ENCODE data around the gene SH3BP4. TPM values are rescaled to one million over a fixed set of nuclear protein-coding genes. Genes with fewer than 3 reads are reported as not detected.

Gene SH3BP4
- total and polyA plus RNA-seq, 2 donors (not counting 1 experiment from before 2014, with no cell fraction given): 1.00 to 1.3 TPM

GRCh38 chr2:234982096-234982834 lies 30.4 kb downstream of the SH3BP4 start:
- Histone ChIP-seq H3K4me2 (replicated peaks; ENCODE audit: low read depth, low read length, poor library complexity, severe bottlenecking) (no peak overlapping the region), H2AFZ (ENCODE audit: insufficient read depth, low read depth, low read length, poor library complexity, severe bottlenecking) (no peak overlapping the region), H3K9ac (ENCODE audit: low read length) (no peak overlapping the region), H3K36me3 (replicated peaks in 1 of 2; ENCODE audit: control extremely low read depth in 1 of 2, control insufficient read depth in 1 of 2, extremely low read depth in 1 of 2, insufficient read depth in 2 of 2, low read length in 1 of 2) (no peaks in the 10 kb centered on the region), H3K9me3 (ENCODE audit: control extremely low read depth in 1 of 3, control insufficient read depth in 2 of 3, insufficient read depth in 1 of 3, low read length in 2 of 3) (peaks cover 0 to 6% (median 4%) of the 10 kb centered on the region in 3 donors), H3K4me1 (ENCODE audit: control insufficient read depth in 2 of 2, insufficient read depth in 2 of 2, low read length in 2 of 2) (peaks cover 0 to 11% of the 10 kb centered on the region in 2 donors), H4K20me1 (ENCODE audit: control insufficient read depth, insufficient read depth, low read length, poor library complexity, severe bottlenecking) (no peaks in the 10 kb centered on the region), H3K27me3 (replicated peaks in 1 of 4; ENCODE audit: control extremely low read depth in 1 of 4, control insufficient read depth in 3 of 4, insufficient read depth in 4 of 4, low read length in 3 of 4) (peaks cover 0 to 5% (median 0%) of the 10 kb centered on the region in 4 experiments), H3K27ac (ENCODE audit: low read length in 2 of 2) (no peak overlapping the region), H3K4me3 (ENCODE audit: control extremely low read depth in 1 of 5, extremely low read depth in 1 of 5, insufficient read depth in 1 of 5, low read depth in 2 of 5, low read length in 4 of 5) (no peak overlapping the region), H3K79me2 (ENCODE audit: control insufficient read depth, insufficient read depth, low read length) (no peaks in the 10 kb centered on the region)
- intact Hi-C loops (cut with micrococcal nuclease): no loop called here
- no peaks in the 10 kb centered on the region for H3K4me1 Mint-ChIP-seq
- no peak overlapping the region for H3K4me3 Mint-ChIP-seq
- no peak for DNase-seq
- POLR2A ChIA-PET: no interaction called here
- H3K27me3 Mint-ChIP-seq: peaks cover 14% of the 10 kb centered on the region
- WGBS (ENCODE audit: insufficient coverage): 78% methylated on average over 17 of the region's 17 CpGs
- ATAC-seq (ENCODE audit: low read depth): no peak
- no peaks in the 10 kb centered on the region for H3K9me3 Mint-ChIP-seq (ENCODE audit: insufficient read depth)
- H3K27ac Mint-ChIP-seq: no peak overlapping the region
- CTCF ChIA-PET: no interaction called here
- no peak for TF ChIP-seq CTCF (IDR thresholded peaks at IDR 0.05)
- TF ChIP-seq EZH2 (IDR thresholded peaks at IDR 0.05; ENCODE audit: borderline replicate concordance, insufficient read depth, low read depth, low read length, poor library complexity, severe bottlenecking): no peak

GRCh38 chr2:234983011-234983726 lies 31.4 kb downstream of the SH3BP4 start:
- H3K9me3 Mint-ChIP-seq (ENCODE audit: insufficient read depth): no peaks in the 10 kb centered on the region
- peaks cover 12% of the 10 kb centered on the region for H3K27me3 Mint-ChIP-seq
- Histone ChIP-seq H3K4me1 (ENCODE audit: control insufficient read depth in 2 of 2, insufficient read depth in 2 of 2, low read length in 2 of 2) (peaks cover 0 to 11% of the 10 kb centered on the region in 2 donors), H3K27me3 (replicated peaks in 1 of 4; ENCODE audit: control extremely low read depth in 1 of 4, control insufficient read depth in 3 of 4, insufficient read depth in 4 of 4, low read length in 3 of 4) (peaks cover 0 to 5% (median 0%) of the 10 kb centered on the region in 4 experiments), H2AFZ (ENCODE audit: insufficient read depth, low read depth, low read length, poor library complexity, severe bottlenecking) (no peak overlapping the region), H3K36me3 (replicated peaks in 1 of 2; ENCODE audit: control extremely low read depth in 1 of 2, control insufficient read depth in 1 of 2, extremely low read depth in 1 of 2, insufficient read depth in 2 of 2, low read length in 1 of 2) (no peaks in the 10 kb centered on the region), H3K4me3 (ENCODE audit: control extremely low read depth in 1 of 5, extremely low read depth in 1 of 5, insufficient read depth in 1 of 5, low read depth in 2 of 5, low read length in 4 of 5) (no peak overlapping the region), H3K79me2 (ENCODE audit: control insufficient read depth, insufficient read depth, low read length) (no peaks in the 10 kb centered on the region), H3K9me3 (ENCODE audit: control extremely low read depth in 1 of 3, control insufficient read depth in 2 of 3, insufficient read depth in 1 of 3, low read length in 2 of 3) (peaks cover 0 to 10% (median 4%) of the 10 kb centered on the region in 3 donors), H3K9ac (ENCODE audit: low read length) (no peak overlapping the region), H3K4me2 (replicated peaks; ENCODE audit: low read depth, low read length, poor library complexity, severe bottlenecking) (no peak overlapping the region), H4K20me1 (ENCODE audit: control insufficient read depth, insufficient read depth, low read length, poor library complexity, severe bottlenecking) (no peaks in the 10 kb centered on the region), H3K27ac (ENCODE audit: low read length in 2 of 2) (no peak overlapping the region)
- ChIA-PET POLR2A (no interaction called here), CTCF (no interaction called here)
- intact Hi-C loops (cut with micrococcal nuclease): no loop called here
- TF ChIP-seq EZH2 (IDR thresholded peaks at IDR 0.05; ENCODE audit: borderline replicate concordance, insufficient read depth, low read depth, low read length, poor library complexity, severe bottlenecking) (no peak), CTCF (IDR thresholded peaks at IDR 0.05) (no peak)
- ATAC-seq (ENCODE audit: low read depth) (no peak), DNase-seq (no peak)
- H3K4me1 Mint-ChIP-seq: no peaks in the 10 kb centered on the region
- WGBS (ENCODE audit: insufficient coverage): 69% methylated on average over 6 of the region's 11 CpGs
- no peak overlapping the region for H3K4me3 Mint-ChIP-seq
- no peak overlapping the region for H3K27ac Mint-ChIP-seq
